AG20443 (cell line): ENCODE measurements around the gene TFEB.

Experiments used
- DNase-seq: peaks from one replicate; pipeline ENCODE4 v3.0.0; 2012; ENCODE audit warnings: low spot score, mixed read lengths

The TFEB gene

GRCh38 chr6:41763470-41763869 is 28.1 kb upstream of the TFEB start:
- no peak for DNase-seq

GRCh38 chr6:41759905-41760579 is 24.6 kb upstream of the TFEB start:
- DNase-seq = no peak

- DNase-seq = no peak
Observed at GRCh38 chr6:41759106-41759904, 23.9 kb upstream of the TFEB start.

GRCh38 chr6:41758641-41759035 is 23.2 kb upstream of the TFEB start:
- no peak for DNase-seq

GRCh38 chr6:41757931-41758640 is 22.7 kb upstream of the TFEB start:
- DNase-seq = no peak

GRCh38 chr6:41757271-41757670 is 21.9 kb upstream of the TFEB start:
- no peak for DNase-seq

- DNase-seq = no peak
Observed at GRCh38 chr6:41756354-41756753, 20.9 kb upstream of the TFEB start.

GRCh38 chr6:41755895-41756294 is 20.5 kb upstream of the TFEB start:
- DNase-seq = no peak

- DNase-seq = no peak
Observed at GRCh38 chr6:41750374-41750773, 15.0 kb upstream of the TFEB start.

- DNase-seq = no peak
Observed at GRCh38 chr6:41748542-41748941, 13.1 kb upstream of the TFEB start.

- DNase-seq = no peak
Observed at GRCh38 chr6:41748102-41748477, 12.7 kb upstream of the TFEB start.

GRCh38 chr6:41747256-41748101 is 12.1 kb upstream of the TFEB start, which contains the start of gene PGC:
TSS of gene PGC (minus strand) at chr6:41747397. CDS start at chr6:41747334, 63 bp downstream.
- no peak for DNase-seq

GRCh38 chr6:41746107-41746506 is 10.7 kb upstream of the TFEB start:
- no peak for DNase-seq

GRCh38 chr6:41744236-41744787 is 8.9 kb upstream of the TFEB start:
- DNase-seq = no peak

GRCh38 chr6:41743406-41744235 is 8.2 kb upstream of the TFEB start:
- no peak for DNase-seq

GRCh38 chr6:41741625-41742490 is 6.5 kb upstream of the TFEB start:
- no peak for DNase-seq

- no peak for DNase-seq
Observed at GRCh38 chr6:41740366-41741162, 5.2 kb upstream of the TFEB start.

GRCh38 chr6:41739041-41739440 is 3.6 kb upstream of the TFEB start:
- no peak for DNase-seq

- DNase-seq = no peak
Observed at GRCh38 chr6:41737591-41738130, 2.3 kb upstream of the TFEB start.
